HCT116 (cell line): ENCODE measurements around the gene GNA12. TPM values are rescaled to one million over a fixed set of nuclear protein-coding genes. Genes with fewer than 3 reads are reported as not detected.

Experiments
- ATAC-seq: fragments of 200-7000 bp; cut with Tn5 transposase; 2 replicates; pipeline ENCODE4 v1.9.1; 2020; ENCODE audit warnings: mild to moderate bottlenecking, moderate library complexity
- BruUV-seq: library from RNA; stranded (reverse); fragments of 400-500 nt; replicated peaks from 2 replicates; lab custom pipeline; 2021; lab: Mats Ljungman, UMichigan
- CTCF ChIA-PET: fragments of 300-600 bp; sonication (Branson Sonifier 250); formaldehyde crosslinking; loops from one replicate; lab custom pipeline; 2021; ENCODE audit warnings: antibody characterized with exemption; lab: Charles Lee
- POLR2A ChIA-PET: fragments of 300-600, 350-600 bp; sonication (Branson Sonifier 250); formaldehyde crosslinking; loops from one replicate; lab custom pipeline; 2021; ENCODE audit warnings: antibody characterized with exemption; lab: Charles Lee
- RAD21 ChIA-PET, 2 experiments: fragments of 300-600 bp; sonication (Branson Sonifier 250); formaldehyde crosslinking; loops; one replicate each; lab custom pipeline; 2023; ENCODE audit warnings: low total read pairs in 2 of 2; ENCODE audit not compliant: uncharacterized antibody in 2 of 2, unreplicated experiment in 2 of 2, low non-redundant PET in 1 of 2; lab: Charles Lee
- DNase-seq: peaks from one replicate; pipeline ENCODE4 v3.0.0-alpha.2; 2010; ENCODE audit warnings: low read depth, low spot score
- H2AFZ ChIP-seq: fragments of 200-600 bp; shearing (Covaris generic), sonication (generic); 2 replicates; pipeline ENCODE4 v1.6.1; 2017; ENCODE audit warnings: low read depth, mixed run types, mixed read lengths, antibody characterized with exemption, low read length; ENCODE audit not compliant: poor library complexity, severe bottlenecking
- H3K27ac ChIP-seq: 2 replicates; pipeline ENCODE4 v1.5.1; 2012; ENCODE audit warnings: low read depth, low read length
- H3K27me3 ChIP-seq: fragments of 200-600 bp; sonication (generic); 2 replicates; pipeline ENCODE4 v1.6.1; 2016; ENCODE audit warnings: mixed run types, low read length, mixed read lengths; ENCODE audit not compliant: insufficient read depth
- H3K36me3 ChIP-seq, 2 experiments: fragments of 200-500 bp in 1 of 2; fragments of 200-600 bp in 1 of 2; sonication (Bioruptor generic) in 1 of 2; sonication (generic) in 1 of 2; 2 replicates each; pipeline versions ENCODE4 v1.5.1 to v1.6.1; 2014 to 2016; ENCODE audit warnings: low read length in 2 of 2, inconsistent platforms in 1 of 2, mixed read lengths in 1 of 2, mixed run types in 1 of 2; ENCODE audit not compliant: insufficient read depth in 2 of 2, control insufficient read depth in 1 of 2
- H3K4me1 ChIP-seq, 2 experiments: fragments of 200-600 bp in 1 of 2; sonication (generic) in 1 of 2; 2 replicates each; pipeline versions ENCODE4 v1.5.1 to v1.6.1; 2012 to 2017; ENCODE audit warnings: low read length in 2 of 2, inconsistent platforms in 1 of 2, mild to moderate bottlenecking in 1 of 2, mixed read lengths in 1 of 2, mixed run types in 1 of 2, moderate library complexity in 1 of 2; ENCODE audit not compliant: insufficient read depth in 2 of 2, control insufficient read depth in 1 of 2
- H3K4me2 ChIP-seq: fragments of 200-600 bp; sonication (generic); 2 replicates; pipeline ENCODE4 v1.6.1; 2017; ENCODE audit warnings: mixed run types, low read length, mixed read lengths
- H3K4me3 ChIP-seq, 2 experiments: fragments of 200-600 bp in 1 of 2; sonication (generic) in 1 of 2; replicated peaks in 1 of 2; 2 replicates each; pipeline ENCODE4 v1.5.1; 2011 to 2016; ENCODE audit warnings: low read length in 2 of 2, control low read depth in 1 of 2, low read depth in 1 of 2, mild to moderate bottlenecking in 1 of 2, mixed read lengths in 1 of 2, mixed run types in 1 of 2
- H3K79me2 ChIP-seq: fragments of 200-600 bp; sonication (generic); 2 replicates; pipeline ENCODE4 v1.6.1; 2017; ENCODE audit warnings: mild to moderate bottlenecking, mixed run types, low read length, moderate library complexity, mixed read lengths; ENCODE audit not compliant: insufficient read depth
- H3K9ac ChIP-seq: fragments of 200-600 bp; sonication (generic); 2 replicates; pipeline ENCODE4 v1.6.1; 2016; ENCODE audit warnings: low read length, mixed read lengths
- H3K9me2 ChIP-seq: fragments of 200-600 bp; sonication (generic), shearing (Covaris generic); 2 replicates; pipeline ENCODE4 v1.6.1; 2017; ENCODE audit warnings: mixed run types, mild to moderate bottlenecking, moderate library complexity; ENCODE audit not compliant: insufficient read depth
- H3K9me3 ChIP-seq, 2 experiments: fragments of 200-500 bp in 1 of 2; fragments of 200-600 bp in 1 of 2; sonication (Bioruptor generic) in 1 of 2; sonication (generic) in 1 of 2; 2 replicates each; pipeline ENCODE4 v1.6.1; 2014 to 2017; ENCODE audit warnings: low read length in 2 of 2, mixed read lengths in 2 of 2, inconsistent platforms in 1 of 2, low read depth in 1 of 2, mild to moderate bottlenecking in 1 of 2, mixed run types in 1 of 2, moderate library complexity in 1 of 2; ENCODE audit not compliant: control insufficient read depth in 1 of 2, insufficient read depth in 1 of 2
- H4K20me1 ChIP-seq: fragments of 200-600 bp; sonication (generic), shearing (Covaris generic); 2 replicates; pipeline ENCODE4 v1.6.1; 2017; ENCODE audit warnings: mixed run types, mild to moderate bottlenecking, moderate library complexity; ENCODE audit not compliant: insufficient read depth
- EGR1 ChIP-seq: IDR thresholded peaks from 2 replicates; pipeline ENCODE4 v1.6.1; 2012; ENCODE audit warnings: low read depth
- EZH2 ChIP-seq: fragments of 200-600 bp; sonication (generic); IDR thresholded peaks from 2 replicates; pipeline ENCODE4 v1.6.1; 2017; ENCODE audit warnings: antibody characterized with exemption, mixed run types
- FOSL1 ChIP-seq: IDR thresholded peaks from 2 replicates; pipeline ENCODE4 v1.6.1; 2012; ENCODE audit warnings: low read depth
- JUND ChIP-seq: IDR thresholded peaks from 2 replicates; pipeline ENCODE4 v1.6.1; 2012
- MAX ChIP-seq: IDR thresholded peaks from 2 replicates; pipeline ENCODE4 v1.6.1; 2012
- POLR2A ChIP-seq: IDR thresholded peaks from 2 replicates; pipeline ENCODE4 v1.7.0; 2011; ENCODE audit warnings: borderline replicate concordance; ENCODE audit not compliant: insufficient read depth, insufficient read length; ENCODE audit errors: extremely low read depth
- POLR2AphosphoS5 ChIP-seq: IDR thresholded peaks from 2 replicates; pipeline ENCODE4 v1.6.1; 2011; ENCODE audit warnings: mild to moderate bottlenecking, low read depth, low read length, moderate library complexity
- REST ChIP-seq: IDR thresholded peaks from 2 replicates; pipeline ENCODE4 v1.6.1; 2012; ENCODE audit warnings: low read depth
- SIN3A ChIP-seq: IDR thresholded peaks from 2 replicates; pipeline ENCODE4 v1.6.1; 2012; ENCODE audit warnings: low read depth
- SP1 ChIP-seq: IDR thresholded peaks from 2 replicates; pipeline ENCODE4 v1.6.1; 2012; ENCODE audit warnings: low read depth
- YY1 ChIP-seq: IDR thresholded peaks from 2 replicates; pipeline ENCODE4 v1.6.1; 2011; ENCODE audit warnings: low read length, low read depth, moderate library complexity, mild to moderate bottlenecking; ENCODE audit not compliant: insufficient replicate concordance; ENCODE audit errors: extremely low read depth
- ZBTB33 ChIP-seq: IDR thresholded peaks from 2 replicates; pipeline ENCODE4 v1.6.1; 2011; ENCODE audit warnings: mild to moderate bottlenecking, low read length, moderate library complexity; ENCODE audit not compliant: insufficient replicate concordance; ENCODE audit errors: extremely low read depth
- ZFX ChIP-seq: fragments of 450-650 bp; IDR thresholded peaks from 2 replicates; pipeline ENCODE4 v1.6.1; 2017
- ZNF274 ChIP-seq: fragments of 200-500 bp; sonication (Bioruptor generic); IDR thresholded peaks from 2 replicates; pipeline ENCODE4 v1.6.1; 2014; ENCODE audit warnings: mild to moderate bottlenecking, low read depth, low read length, inconsistent platforms
- intact Hi-C: fragments of 100-400 bp; cut with micrococcal nuclease; formaldehyde crosslinking; loops from 2 replicates; pipeline ENCODE4 v1.10.0; 2022
- total RNA-seq: library from RNA; stranded (reverse); gene quantifications from one replicate; pipeline ENCODE4 v1.2.1, GENCODE V29; 2021; ENCODE audit not compliant: unreplicated experiment

The GNA12 gene
- total RNA-seq, 1 experiment from 2014 or later = 32.6 TPM

DNA sequence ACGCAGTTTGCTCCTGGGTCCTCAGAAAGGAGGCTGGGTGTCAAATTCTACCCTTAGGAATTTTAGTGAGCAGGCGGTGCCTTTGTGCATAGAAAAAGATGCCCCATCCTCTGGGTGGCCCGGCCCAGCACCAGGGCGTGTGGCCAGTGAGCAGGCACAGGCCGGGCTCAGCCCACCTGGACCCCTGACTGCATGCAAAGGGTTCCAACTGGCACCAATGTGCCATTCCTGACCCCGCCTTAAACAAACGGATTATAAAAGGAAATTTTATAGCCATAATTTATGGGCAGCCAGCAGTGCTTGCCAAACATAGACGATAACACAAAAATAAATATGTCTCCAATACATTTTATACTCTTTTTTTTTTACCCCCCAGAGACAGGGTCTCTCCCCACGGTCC lies 40.1 kb upstream of the GNA12 start:
- no peak overlapping the region for H3K4me3 ChIP-seq
- CTCF ChIA-PET = no interaction called here
- H3K27me3 ChIP-seq = no peaks in the 10 kb centered on the region
- POLR2A ChIA-PET = no interaction called here
- no peaks in the 10 kb centered on the region for H3K9me3 ChIP-seq
- DNase-seq (no peak), ATAC-seq (no peak)
- RAD21 ChIA-PET = no interaction called here
- intact Hi-C loops = no loop called here
- H3K27ac ChIP-seq = no peak overlapping the region
- no peaks in the 10 kb centered on the region for H4K20me1 ChIP-seq
- no peak overlapping the region for H2AFZ ChIP-seq
- H3K9me2 ChIP-seq = no peaks in the 10 kb centered on the region
- BruUV-seq = no TSS peak
- no peaks in the 10 kb centered on the region for H3K4me1 ChIP-seq
- no peak overlapping the region for H3K9ac ChIP-seq
- H3K36me3 ChIP-seq = no peaks in the 10 kb centered on the region
- TF ChIP-seq ZBTB33 (no peak), JUND (no peak), SP1 (no peak), POLR2A (no peak), FOSL1 (no peak), SIN3A (no peak), REST (no peak), YY1 (no peak), EGR1 (no peak), ZFX (no peak), ZNF274 (no peak), POLR2AphosphoS5 (no peak), MAX (no peak), EZH2 (no peak)
- no peak overlapping the region for H3K4me2 ChIP-seq
- no peaks in the 10 kb centered on the region for H3K79me2 ChIP-seq
